Cardiac muscle cell (in vitro differentiated cells and primary cell): ENCODE measurements around the gene TMEM40. TPM values are rescaled to one million over a fixed set of nuclear protein-coding genes. Genes with fewer than 3 reads are reported as not detected.
A peak's percentile ranks its signal among the peaks of the same experiment; 100 is the strongest.

Experiments
- DNase-seq, 2 donors: peaks; one replicate each; pipeline versions ENCODE4 v3.0.0 to v3.0.0-alpha.2; 2010 to 2017; ENCODE audit warnings: low read depth in 1 of 2, low spot score in 1 of 2
- H3K27ac ChIP-seq: fragments of 200-600 bp; sonication (generic); 2 replicates; pipeline ENCODE4 v1.5.1; 2016
- H3K27me3 ChIP-seq: fragments of 200-600 bp; sonication (generic); 2 replicates; pipeline ENCODE4 v1.6.0; 2016; ENCODE audit warnings: control low read depth
- H3K36me3 ChIP-seq: fragments of 200-600 bp; sonication (generic); 2 replicates; pipeline ENCODE4 v1.5.1; 2016; ENCODE audit warnings: control low read depth
- H3K4me1 ChIP-seq: fragments of 200-600 bp; sonication (generic); 2 replicates; pipeline ENCODE4 v1.8.1; 2017; ENCODE audit warnings: low read depth, mild to moderate bottlenecking, mixed run types
- H3K4me3 ChIP-seq: fragments of 200-600 bp; sonication (generic); 2 replicates; pipeline ENCODE4 v1.5.1; 2016; ENCODE audit warnings: mild to moderate bottlenecking
- H3K9me3 ChIP-seq: fragments of 200-600 bp; sonication (generic); 2 replicates; pipeline ENCODE4 v1.5.1; 2017; ENCODE audit warnings: low read depth, mild to moderate bottlenecking, control low read depth
- CTCF ChIP-seq: IDR thresholded peaks from 2 replicates; pipeline ENCODE4 v1.5.1; 2012; ENCODE audit warnings: low read depth, mild to moderate bottlenecking, low read length
- polyA plus RNA-seq: library from polyadenylated mRNA; unstranded; fragments of >200 nt; fragmentation: Nextera tagmentation; extraction: Ambion mirVana; gene quantifications from 2 replicates; pipeline ENCODE4 v1.2.1, GENCODE V29; 2016
- total RNA-seq: library from RNA; depleted of rRNA; stranded (reverse); fragments of >200 nt; gene quantifications from 2 replicates; pipeline ENCODE4 v1.2.3, GENCODE V29; 2016

TMEM40 gene
- total and polyA plus RNA-seq, 2 experiments from 2014 or later = 4.0 to 5.2 TPM

DNA sequence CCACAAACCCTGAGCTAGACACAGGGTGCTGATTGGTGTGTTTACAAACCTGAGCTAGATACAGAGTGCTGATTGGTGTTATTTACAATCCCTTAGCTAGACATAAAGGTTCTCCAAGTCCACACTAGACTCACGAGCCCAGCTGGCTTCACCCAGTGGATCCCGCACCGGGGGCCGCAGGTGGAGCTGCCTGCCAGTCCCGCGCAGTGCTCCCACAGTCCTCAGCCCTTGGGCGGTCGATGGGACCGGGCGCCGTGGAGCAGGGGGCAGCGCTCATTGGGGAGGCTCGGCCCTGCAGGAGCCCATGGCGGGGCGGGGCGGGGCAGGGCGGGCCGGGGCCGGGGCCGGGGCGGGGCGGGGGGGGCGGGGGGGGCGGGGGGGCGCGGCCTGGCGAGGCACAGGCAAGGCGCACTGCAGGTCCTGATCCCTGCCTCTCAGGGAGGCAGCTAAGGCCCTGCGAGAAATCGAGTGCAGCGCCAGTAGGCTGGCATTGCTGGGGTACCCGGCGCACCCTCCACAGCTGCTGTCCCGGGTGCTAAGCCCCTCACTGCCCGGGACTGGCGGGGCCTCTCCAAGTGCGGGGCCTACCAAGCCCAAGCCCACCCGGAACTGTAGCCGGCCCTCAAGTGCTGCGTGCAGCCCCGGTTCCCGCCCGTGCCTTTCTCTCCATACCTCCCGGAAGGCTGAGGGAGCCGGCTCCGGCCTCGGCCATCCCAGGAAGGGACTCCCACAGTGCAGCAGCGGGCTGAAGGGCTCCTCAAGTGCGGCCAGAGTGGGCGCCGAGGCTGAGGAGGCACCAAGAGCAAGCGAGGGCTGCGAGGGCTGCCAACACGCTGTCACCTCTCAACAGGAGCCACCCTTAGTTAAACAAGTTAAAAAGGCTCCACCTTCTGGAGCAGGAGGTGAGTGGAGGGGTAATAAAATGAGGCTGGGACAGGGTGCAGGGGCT is 9.8 kb upstream of the TMEM40 start:
- no peaks in the 10 kb centered on the region for H3K36me3 ChIP-seq
- H3K9me3 ChIP-seq = no peaks in the 10 kb centered on the region
- TF ChIP-seq CTCF = no peak
- DNase-seq = peak in 1 of 2 donors; percentile 20
- no peak overlapping the region for H3K4me3 ChIP-seq
- no peak overlapping the region for H3K27ac ChIP-seq
- H3K27me3 ChIP-seq = no peaks in the 10 kb centered on the region
- H3K4me1 ChIP-seq = no peaks in the 10 kb centered on the region

- Histone ChIP-seq H3K9me3 (no peaks in the 10 kb centered on the region), H3K27ac (no peak overlapping the region), H3K36me3 (no peaks in the 10 kb centered on the region), H3K4me1 (no peaks in the 10 kb centered on the region), H3K4me3 (no peak overlapping the region), H3K27me3 (no peaks in the 10 kb centered on the region)
- TF ChIP-seq CTCF = no peak
- no peak for DNase-seq
Measured at GRCh38 chr3:12766541-12766940, 7.5 kb upstream of the TMEM40 start.

GRCh38 chr3:12764171-12764776 is 5.2 kb upstream of the TMEM40 start:
- TF ChIP-seq CTCF = no peak
- Histone ChIP-seq H3K27me3 (no peaks in the 10 kb centered on the region), H3K4me3 (no peak overlapping the region), H3K4me1 (peaks cover 14% of the 10 kb centered on the region), H3K27ac (no peak overlapping the region), H3K9me3 (no peaks in the 10 kb centered on the region), H3K36me3 (no peaks in the 10 kb centered on the region)
- no peak for DNase-seq

DNA sequence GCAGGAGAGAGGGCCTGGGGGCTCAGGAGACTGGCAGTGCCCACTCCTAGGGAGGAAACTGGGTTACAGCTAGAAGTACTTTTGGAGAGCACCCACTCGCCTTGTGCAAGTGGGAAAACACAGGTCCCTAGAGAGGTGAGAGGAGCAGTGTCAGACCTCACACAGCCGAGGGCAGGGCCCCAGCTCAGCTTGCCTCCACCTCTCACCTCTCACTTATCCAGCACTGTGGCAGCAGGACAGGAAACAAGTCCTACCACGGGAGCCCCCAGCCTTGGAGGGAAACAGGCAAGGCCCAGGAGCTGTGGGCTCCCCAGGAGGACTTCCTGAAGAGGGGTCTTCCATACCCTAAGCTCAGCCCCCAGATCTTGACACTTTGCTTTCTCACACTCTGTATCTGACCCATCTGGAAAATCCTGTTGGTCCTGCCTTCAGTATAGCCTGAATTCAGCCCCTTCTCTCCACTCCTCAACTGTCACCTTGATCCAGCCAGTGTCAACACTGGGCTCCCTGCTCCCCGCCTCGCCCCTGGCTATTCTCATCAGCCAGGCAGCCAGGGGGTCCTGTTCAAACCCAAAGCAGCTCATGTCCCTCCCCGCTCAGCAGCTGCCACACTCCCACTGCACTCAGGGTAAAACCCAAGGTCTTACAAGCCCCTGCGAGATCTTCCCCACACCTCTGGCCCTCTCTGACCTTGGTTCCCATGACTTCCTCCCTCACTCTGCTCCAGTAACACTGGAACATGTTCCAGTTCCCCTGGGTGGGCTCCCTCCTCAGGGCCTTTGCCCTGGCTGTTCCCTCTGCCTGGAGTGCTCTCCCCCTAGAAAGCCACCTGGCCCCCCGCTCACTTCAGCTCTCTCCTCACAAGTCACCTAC is 870 bp upstream of the TMEM40 start:
- no peaks in the 10 kb centered on the region for H3K9me3 ChIP-seq
- no peak for DNase-seq
- H3K27ac ChIP-seq = peak overlapping the region; percentile 49
- no peak overlapping the region for H3K4me3 ChIP-seq
- H3K4me1 ChIP-seq = peaks cover 38% of the 10 kb centered on the region
- no peak for TF ChIP-seq CTCF
- no peaks in the 10 kb centered on the region for H3K36me3 ChIP-seq
- H3K27me3 ChIP-seq = no peaks in the 10 kb centered on the region

DNA sequence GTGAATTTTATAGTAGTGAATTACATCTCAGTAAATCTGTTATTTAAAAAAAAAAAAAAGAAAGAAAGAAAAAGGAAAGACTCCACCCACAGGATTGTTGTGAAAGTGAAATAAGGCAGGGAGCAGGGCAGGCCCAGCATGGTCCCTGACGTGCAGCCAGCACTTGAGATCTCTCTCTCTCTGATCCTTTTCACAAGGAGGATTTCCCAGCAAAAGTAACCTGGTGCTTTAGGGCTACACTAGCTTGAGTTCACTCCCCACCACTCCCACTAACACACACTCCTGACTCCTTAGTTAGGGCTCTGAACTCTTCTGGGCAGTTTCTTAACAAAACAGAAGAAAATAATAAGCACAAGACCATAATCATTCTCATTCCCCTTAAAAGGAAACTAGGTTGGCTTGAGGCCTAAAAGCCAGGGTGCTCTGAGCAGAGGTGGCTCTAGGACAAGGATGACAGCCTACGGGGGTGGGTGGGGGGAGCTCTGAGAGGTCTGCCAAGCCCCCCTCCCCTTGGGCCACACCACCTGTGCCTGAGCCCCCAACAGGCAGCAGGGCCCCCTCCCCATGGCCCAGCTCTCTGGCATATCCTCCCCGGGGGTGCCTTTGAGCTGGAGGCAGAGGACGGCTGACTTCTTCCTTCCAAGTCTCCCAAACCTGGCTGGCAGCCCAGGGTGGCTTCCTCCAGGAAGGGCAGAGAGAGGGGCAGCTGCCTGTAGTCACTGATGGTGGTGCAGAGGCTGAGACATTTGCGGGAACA is 856 bp downstream of the TMEM40 start:
- peak overlapping the region; percentile 92 for H3K27ac ChIP-seq

More for the DNA sequence above, 856 bp downstream of the TMEM40 start:
- Histone ChIP-seq H3K4me1 (peaks cover 38% of the 10 kb centered on the region), H3K36me3 (no peaks in the 10 kb centered on the region), H3K4me3 (no peak overlapping the region), H3K27me3 (no peaks in the 10 kb centered on the region), H3K9me3 (no peaks in the 10 kb centered on the region)
- peak; percentile 45 to 81 for DNase-seq
- TF ChIP-seq CTCF = no peak
